GM23338 (cell line): Measurements from ENCODE around the gene PIK3C2B. TPM values are rescaled to one million over a fixed set of nuclear protein-coding genes. Genes with fewer than 3 reads are reported as not detected.

Source experiments
- ATAC-seq: fragments of 200-7000 bp; cut with Tn5 transposase; 3 replicates; pipeline ENCODE4 v1.9.1; 2020
- DNase-seq: peaks from one replicate; pipeline ENCODE4 v3.0.0-alpha.2; 2015; ENCODE audit warnings: low spot score
- H2AFZ ChIP-seq: fragments of 200-600 bp; sonication (generic); 2 replicates; pipeline ENCODE4 v1.8.0; 2016; ENCODE audit warnings: antibody characterized with exemption, mild to moderate bottlenecking, moderate library complexity
- H3F3A ChIP-seq: fragments of 200-600 bp; sonication (generic); replicated peaks from 2 replicates; pipeline ENCODE4 v1.8.0; 2017; ENCODE audit warnings: antibody characterized with exemption, mixed run types, low read depth
- H3K27ac ChIP-seq: fragments of 200-600 bp; sonication (generic); 2 replicates; pipeline ENCODE4 v1.6.1; 2016; ENCODE audit warnings: low read depth
- H3K27me3 ChIP-seq: fragments of 200-600 bp; sonication (generic); 2 replicates; pipeline ENCODE4 v1.8.0; 2016; ENCODE audit warnings: mild to moderate bottlenecking, mixed run types, moderate library complexity; ENCODE audit not compliant: insufficient read depth
- H3K36me3 ChIP-seq: fragments of 200-600 bp; sonication (generic); 2 replicates; pipeline ENCODE4 v1.8.0; 2016; ENCODE audit warnings: mild to moderate bottlenecking; ENCODE audit not compliant: insufficient read depth
- H3K4me1 ChIP-seq: fragments of 200-600 bp; sonication (generic); 2 replicates; pipeline ENCODE4 v1.8.0; 2016; ENCODE audit warnings: mild to moderate bottlenecking, moderate library complexity; ENCODE audit not compliant: insufficient read depth
- H3K4me2 ChIP-seq: fragments of 200-600 bp; sonication (generic); 2 replicates; pipeline ENCODE4 v1.7.1; 2017; ENCODE audit warnings: mixed run types
- H3K4me3 ChIP-seq: fragments of 200-600 bp; sonication (generic); 2 replicates; pipeline ENCODE4 v1.6.1; 2016; ENCODE audit warnings: mixed run types
- H3K79me2 ChIP-seq: fragments of 200-600 bp; sonication (generic); replicated peaks from 2 replicates; pipeline ENCODE4 v1.8.0; 2017; ENCODE audit warnings: mild to moderate bottlenecking; ENCODE audit not compliant: insufficient read depth
- H3K9me2 ChIP-seq: fragments of 200-600 bp; sonication (generic); 2 replicates; pipeline ENCODE4 v1.8.0; 2017; ENCODE audit not compliant: insufficient read depth
- H4K20me1 ChIP-seq: fragments of 200-600 bp; sonication (generic); replicated peaks from 2 replicates; pipeline ENCODE4 v1.8.0; 2017; ENCODE audit warnings: mild to moderate bottlenecking; ENCODE audit not compliant: insufficient read depth
- H3K27ac Mint-ChIP-seq: 2 replicates; pipeline ENCODE4 v1.8.0; 2020; ENCODE audit warnings: inconsistent platforms, mild to moderate bottlenecking, moderate library complexity, mixed read lengths
- H3K27me3 Mint-ChIP-seq: 3 replicates; pipeline ENCODE4 v1.8.0; 2022; ENCODE audit warnings: low read depth, mild to moderate bottlenecking, moderate library complexity, mixed read lengths, inconsistent platforms; ENCODE audit not compliant: insufficient read depth, poor library complexity
- H3K36me3 Mint-ChIP-seq: 3 replicates; pipeline ENCODE4 v1.8.0; 2021; ENCODE audit warnings: low read depth, mild to moderate bottlenecking, inconsistent platforms, moderate library complexity, mixed read lengths
- H3K4me1 Mint-ChIP-seq: 3 replicates; pipeline ENCODE4 v1.8.0; 2020; ENCODE audit warnings: mild to moderate bottlenecking, inconsistent platforms, mixed read lengths
- H3K4me3 Mint-ChIP-seq: 3 replicates; pipeline ENCODE4 v1.8.0; 2021; ENCODE audit warnings: moderate library complexity, mild to moderate bottlenecking, inconsistent platforms, mixed read lengths
- H3K9me3 Mint-ChIP-seq: 3 replicates; pipeline ENCODE4 v1.8.0; 2020; ENCODE audit warnings: moderate library complexity, mild to moderate bottlenecking, inconsistent platforms, mixed read lengths
- CREB1 ChIP-seq: fragments of 250-450 bp; sonication (Bioruptor Pico); IDR thresholded peaks from 2 replicates; pipeline ENCODE4 v1.5.0; 2020; ENCODE audit warnings: low read depth, mild to moderate bottlenecking, moderate library complexity
- CTCF ChIP-seq, 2 experiments: fragments of 200-600 bp in 1 of 2; sonication (generic) in 1 of 2; conservative IDR thresholded peaks; 2 replicates each; pipeline versions ENCODE4 v1.5.1 to v1.6.1; 2016 to 2017; ENCODE audit warnings: antibody characterized with exemption in 2 of 2, low read depth in 2 of 2, mild to moderate bottlenecking in 2 of 2, moderate library complexity in 1 of 2
- ETS1 ChIP-seq: IDR thresholded peaks from 2 replicates; pipeline ENCODE4 v1.6.1; 2016; ENCODE audit warnings: antibody characterized with exemption
- EZH2 ChIP-seq: fragments of 200-600 bp; sonication (generic); IDR thresholded peaks from one replicate; pipeline ENCODE4 v1.8.0; 2017; ENCODE audit warnings: antibody characterized with exemption, mild to moderate bottlenecking, low read depth; ENCODE audit not compliant: unreplicated experiment
- EZH2phosphoT487 ChIP-seq: fragments of 200-600 bp; sonication (generic); IDR thresholded peaks from one replicate; pipeline ENCODE4 v1.8.1; 2018; ENCODE audit warnings: antibody characterized with exemption; ENCODE audit not compliant: unreplicated experiment
- JUNB ChIP-seq: IDR thresholded peaks from one replicate; pipeline ENCODE4 v1.6.1; 2016; ENCODE audit warnings: antibody characterized with exemption; ENCODE audit not compliant: unreplicated experiment
- NANOG ChIP-seq: IDR thresholded peaks from 2 replicates; pipeline ENCODE4 v1.6.1; 2016; ENCODE audit warnings: antibody characterized with exemption, borderline replicate concordance
- POLR2AphosphoS5 ChIP-seq: IDR thresholded peaks from 2 replicates; pipeline ENCODE4 v1.6.1; 2016; ENCODE audit warnings: antibody characterized with exemption, low read depth
- REST ChIP-seq: IDR thresholded peaks from one replicate; pipeline ENCODE4 v1.6.1; 2018; ENCODE audit warnings: antibody characterized with exemption; ENCODE audit not compliant: unreplicated experiment
- STAT1 ChIP-seq: IDR thresholded peaks from one replicate; pipeline ENCODE4 v1.6.1; 2016; ENCODE audit warnings: antibody characterized with exemption; ENCODE audit not compliant: unreplicated experiment
- ZNF114 ChIP-seq: fragments of 250-450 bp; sonication (Bioruptor Pico); IDR thresholded peaks from 2 replicates; pipeline ENCODE4 v1.5.0; 2020; ENCODE audit warnings: mild to moderate bottlenecking, moderate library complexity
- ZNF331 ChIP-seq: fragments of 250-450 bp; sonication (Bioruptor Pico); IDR thresholded peaks from 2 replicates; pipeline ENCODE4 v1.5.0; 2020; ENCODE audit warnings: low read depth, mild to moderate bottlenecking, moderate library complexity
- polyA plus RNA-seq: library from polyadenylated mRNA; unstranded; fragments of >200 nt; fragmentation: Nextera tagmentation; extraction: Ambion mirVana; gene quantifications from 2 replicates; pipeline ENCODE4 v1.2.1, GENCODE V29; 2016
- total RNA-seq: library from RNA; depleted of rRNA; stranded (reverse); fragments of >200 nt; shearing (Covaris generic); gene quantifications from 2 replicates; pipeline ENCODE4 v1.2.3, GENCODE V29; 2014

PIK3C2B gene
- total and polyA plus RNA-seq, 2 experiments from 2014 or later = 4.8 to 19.0 TPM

- TF ChIP-seq REST (no peak), STAT1 (no peak), NANOG (no peak), JUNB (no peak), ZNF331 (no peak), EZH2phosphoT487 (no peak), CREB1 (CRISPR knock-in tag) (no peak), ETS1 (no peak), ZNF114 (no peak), POLR2AphosphoS5 (no peak), EZH2 (no peak), CTCF (conservative IDR thresholded peaks at IDR 0.05; ENCODE audit: low read depth in 2 of 2) (no peak)
These were observed 28.8 kb downstream of the PIK3C2B start (continued) for GRCh38 chr1:204465546-204466415.

- H3K79me2 ChIP-seq = no peaks in the 10 kb centered on the region
- H3K4me2 ChIP-seq = no peak overlapping the region
- Mint-ChIP-seq H3K4me3 (no peak overlapping the region), H3K9me3 (no peaks in the 10 kb centered on the region), H3K4me1 (peaks cover 18% of the 10 kb centered on the region), H3K36me3 (peaks cover 32% of the 10 kb centered on the region), H3K27me3 (peaks cover 6% of the 10 kb centered on the region), H3K27ac (no peak overlapping the region)
- DNase-seq = no peak
- ATAC-seq = no peak
- H3K4me1 ChIP-seq = no peaks in the 10 kb centered on the region
- no peak overlapping the region for H3K27ac ChIP-seq
- H3K36me3 ChIP-seq = no peaks in the 10 kb centered on the region
- H3K9me2 ChIP-seq = no peaks in the 10 kb centered on the region
- H2AFZ ChIP-seq = no peak overlapping the region
- no peaks in the 10 kb centered on the region for H3F3A ChIP-seq
- H4K20me1 ChIP-seq = no peaks in the 10 kb centered on the region
- H3K4me3 ChIP-seq = no peak overlapping the region
- H3K27me3 ChIP-seq = no peaks in the 10 kb centered on the region
- TF ChIP-seq ETS1 = no peak
- TF ChIP-seq ZNF331 = no peak
These were observed 29.9 kb downstream of the PIK3C2B start for GRCh38 chr1:204464701-204465100.
